Left renal cortex interstitium (tissue), 4 donors: ENCODE results near the gene CDAN1. TPM values are rescaled to one million over a fixed set of nuclear protein-coding genes. Genes with fewer than 3 reads are reported as not detected.

Source experiments
- polyA plus RNA-seq, 4 donors: library from polyadenylated mRNA; unstranded; fragments of 120-200 nt; gene quantifications; one replicate each; pipeline ENCODE4 v1.2.1, GENCODE V29; 2013; ENCODE audit not compliant: insufficient read length in 4 of 4

The CDAN1 gene
- polyA plus RNA-seq, 4 donors, result 15.5 to 25.8 (median 20.7) TPM

Other genes starting within 250 kb of the CDAN1 start
- gene ZNF106, start 246.0 kb downstream of the CDAN1 start, polyA plus RNA-seq, result 10 to 100 TPM; 41.5 to 52.7 (median 50.6) TPM
- gene SNAP23, start 241.5 kb downstream of the CDAN1 start, polyA plus RNA-seq, result 100 to 1,000 TPM in 2 of 4 donors, 10 to 100 TPM in 2; 83.2 to 112 (median 104) TPM
- gene LRRC57, start 188.3 kb downstream of the CDAN1 start, polyA plus RNA-seq, result 10 to 100 TPM; 17.5 to 24.2 (median 22.3) TPM
- gene HAUS2, start 188.3 kb downstream of the CDAN1 start, polyA plus RNA-seq, result 10 to 100 TPM; 20.0 to 26.5 (median 23.6) TPM
- gene STARD9, start 161.5 kb downstream of the CDAN1 start, polyA plus RNA-seq, result 10 to 100 TPM in 2 of 4 donors, 1 to 10 TPM in 2; 6.7 to 15.3 (median 11.2) TPM
- gene TTBK2, start 183.7 kb upstream of the CDAN1 start, polyA plus RNA-seq, result 10 to 100 TPM in 2 of 4 donors, 1 to 10 TPM in 2; 8.1 to 12.2 (median 10.0) TPM